Breast epithelium (tissue), 3 donors: ENCODE data around the gene YPEL1.

ENCODE experiments used
- POLR2A ChIP-seq: fragments of 450-650 bp; IDR thresholded peaks from one replicate; pipeline ENCODE4 v1.6.1; 2016; ENCODE audit warnings: antibody characterized with exemption, mild to moderate bottlenecking, moderate library complexity
- POLR2AphosphoS5 ChIP-seq, 3 donors: sonication (generic); formaldehyde crosslinking; IDR thresholded peaks; one replicate each; pipeline ENCODE4 v1.6.1; 2017; ENCODE audit warnings: antibody characterized with exemption in 3 of 3

DNA sequence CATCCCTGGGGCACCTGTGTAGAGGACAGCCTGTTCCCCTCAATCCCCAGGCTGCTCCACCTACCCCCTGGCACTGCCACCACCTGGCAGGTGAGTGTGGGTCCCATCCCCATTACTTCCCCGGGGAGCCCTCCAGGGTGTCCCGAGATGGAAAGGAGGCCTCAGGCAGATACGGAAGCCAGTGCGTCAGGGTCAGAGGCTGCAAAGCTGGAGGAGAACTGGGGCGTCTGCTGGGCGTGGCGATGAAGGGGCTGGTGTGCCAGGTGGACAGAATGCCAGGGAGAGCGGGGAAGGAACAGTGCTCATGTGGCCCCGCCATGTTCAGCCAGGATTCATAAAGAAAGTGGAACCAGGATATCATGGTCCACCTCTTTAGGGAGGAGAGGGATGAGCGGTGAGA lies 7.8 kb downstream of the YPEL1 start:
- TF ChIP-seq POLR2A (no peak), POLR2AphosphoS5 (IDR thresholded peaks at IDR 0.05) (no peak)
